Mucosa of gallbladder (tissue), 1 donor: ENCODE data around the gene MYO3A. TPM values are rescaled to one million over a fixed set of nuclear protein-coding genes. Genes with fewer than 3 reads are reported as not detected.

Experiments used
- DNase-seq: peaks from one replicate; pipeline ENCODE4 v3.0.0-alpha.2; 2020; ENCODE audit warnings: low spot score
- total RNA-seq: library from RNA; stranded (reverse); gene quantifications from one replicate; pipeline ENCODE4 v1.2.1, GENCODE V29; 2021
- donor health status: DM: no; HTN: no; CAD: no.

The MYO3A gene
- total RNA-seq, 1 donor from 2014 or later: 0.06 TPM

GRCh38 chr10:26215396-26215934, 281.4 kb downstream of the MYO3A start:
- DNase-seq: no peak

- no peak for DNase-seq
Measured at GRCh38 chr10:26215935-26216584, 282.0 kb downstream of the MYO3A start.

GRCh38 chr10:26216585-26217395, 282.8 kb downstream of the MYO3A start, which contains the start of gene GAD2:
TSS of gene GAD2 (plus strand) at chr10:26216774. CDS start at chr10:26216810, 36 bp downstream.
- no peak for DNase-seq

GRCh38 chr10:26217396-26218086, 283.5 kb downstream of the MYO3A start:
- no peak for DNase-seq

- DNase-seq: no peak
Measured at GRCh38 chr10:26219676-26220075, 285.6 kb downstream of the MYO3A start.

- no peak for DNase-seq
Measured at GRCh38 chr10:26220901-26221300, 286.9 kb downstream of the MYO3A start.

- DNase-seq: no peak
Measured at GRCh38 chr10:26221541-26221940, 287.5 kb downstream of the MYO3A start.

- no peak for DNase-seq
Measured at GRCh38 chr10:26222563-26222962, 288.5 kb downstream of the MYO3A start.

- DNase-seq: no peak
Measured at GRCh38 chr10:26225322-26225721, 291.3 kb downstream of the MYO3A start.

GRCh38 chr10:26227786-26228185, 293.8 kb downstream of the MYO3A start:
- no peak for DNase-seq

- DNase-seq: no peak
Measured at GRCh38 chr10:26232174-26232573, 298.1 kb downstream of the MYO3A start.

- DNase-seq: no peak
Measured at GRCh38 chr10:26235761-26236160, 301.7 kb downstream of the MYO3A start.

GRCh38 chr10:26238378-26238777, 304.3 kb downstream of the MYO3A start:
- DNase-seq: no peak

GRCh38 chr10:26242706-26243350, 308.8 kb downstream of the MYO3A start:
- no peak for DNase-seq

- DNase-seq: no peak
Measured at GRCh38 chr10:26243351-26243720, 309.3 kb downstream of the MYO3A start.

- DNase-seq: no peak
Measured at GRCh38 chr10:26249681-26250080, 315.7 kb downstream of the MYO3A start.

GRCh38 chr10:26251925-26252324, 317.9 kb downstream of the MYO3A start:
- DNase-seq: no peak

- DNase-seq: no peak
Measured at GRCh38 chr10:26254616-26255015, 320.6 kb downstream of the MYO3A start.

GRCh38 chr10:26259341-26259740, 325.3 kb downstream of the MYO3A start:
- DNase-seq: no peak
